RWPE2 (cell line): Measurements from ENCODE around the gene STRADB.
A peak's percentile ranks its signal among the peaks of the same experiment; 100 is the strongest.

Experiments
- ATAC-seq: fragments of 200-7000 bp; cut with Tn5 transposase; 3 replicates; pipeline ENCODE4 v1.9.1; 2021; ENCODE audit warnings: low read depth
- DNase-seq: peaks from one replicate; pipeline ENCODE4 v3.0.0-alpha.2; 2020; ENCODE audit warnings: low spot score
- H3K27ac ChIP-seq: fragments of 450-650 bp; 2 replicates; pipeline ENCODE4 v1.5.1; 2017; ENCODE audit warnings: mild to moderate bottlenecking; ENCODE audit not compliant: poor library complexity, severe bottlenecking
- H3K27me3 ChIP-seq: fragments of 250-450 bp; sonication (Bioruptor Pico); 2 replicates; pipeline ENCODE4 v1.5.1; 2021; ENCODE audit warnings: mild to moderate bottlenecking, moderate library complexity; ENCODE audit not compliant: insufficient read depth, poor library complexity, severe bottlenecking
- H3K36me3 ChIP-seq: fragments of 250-450 bp; sonication (Bioruptor Pico); 2 replicates; pipeline ENCODE4 v1.5.1; 2020; ENCODE audit warnings: low read depth, mild to moderate bottlenecking, moderate library complexity
- H3K4me1 ChIP-seq: fragments of 250-450 bp; sonication (Bioruptor Pico); 2 replicates; pipeline ENCODE4 v1.5.1; 2021; ENCODE audit warnings: mild to moderate bottlenecking, moderate library complexity; ENCODE audit not compliant: insufficient read depth, poor library complexity, severe bottlenecking
- H3K4me3 ChIP-seq: fragments of 250-450 bp; sonication (Bioruptor Pico); 2 replicates; pipeline ENCODE4 v1.5.1; 2021; ENCODE audit warnings: mild to moderate bottlenecking, moderate library complexity; ENCODE audit not compliant: severe bottlenecking
- H3K9me3 ChIP-seq: fragments of 250-450 bp; sonication (Bioruptor Pico); 2 replicates; pipeline ENCODE4 v1.5.1; 2021; ENCODE audit warnings: mild to moderate bottlenecking, moderate library complexity; ENCODE audit not compliant: severe bottlenecking
- CTCF ChIP-seq: fragments of 450-650 bp; IDR thresholded peaks from one replicate; pipeline ENCODE4 v1.5.1; 2017; ENCODE audit warnings: mild to moderate bottlenecking, moderate library complexity; ENCODE audit not compliant: poor library complexity, severe bottlenecking

STRADB gene

GRCh38 chr2:201466050-201466675, 14.6 kb downstream of the STRADB start:
- no peaks in the 10 kb centered on the region for H3K9me3 ChIP-seq
- no peak overlapping the region for H3K4me3 ChIP-seq
- H3K36me3 ChIP-seq = peaks cover 21% of the 10 kb centered on the region
- H3K27ac ChIP-seq = peak overlapping the region; percentile 54
- peak; percentile 85 for ATAC-seq
- DNase-seq = no peak
- no peak for TF ChIP-seq CTCF
- no peaks in the 10 kb centered on the region for H3K27me3 ChIP-seq
- H3K4me1 ChIP-seq = peaks cover 20% of the 10 kb centered on the region

GRCh38 chr2:201467666-201468065, 16.1 kb downstream of the STRADB start:
- TF ChIP-seq CTCF = no peak
- no peak for DNase-seq
- H3K4me1 ChIP-seq = peaks cover 20% of the 10 kb centered on the region
- no peak for ATAC-seq
- no peaks in the 10 kb centered on the region for H3K27me3 ChIP-seq
- H3K36me3 ChIP-seq = peaks cover 11% of the 10 kb centered on the region
- H3K9me3 ChIP-seq = no peaks in the 10 kb centered on the region
- no peak overlapping the region for H3K4me3 ChIP-seq
- H3K27ac ChIP-seq = peak overlapping the region; percentile 54

GRCh38 chr2:201470821-201471731, 19.5 kb downstream of the STRADB start:
- no peaks in the 10 kb centered on the region for H3K27me3 ChIP-seq
- no peaks in the 10 kb centered on the region for H3K9me3 ChIP-seq
- DNase-seq = no peak
- TF ChIP-seq CTCF = no peak
- peaks cover 32% of the 10 kb centered on the region for H3K36me3 ChIP-seq
- no peak for ATAC-seq
- no peak overlapping the region for H3K4me3 ChIP-seq
- peaks cover 17% of the 10 kb centered on the region for H3K4me1 ChIP-seq
- no peak overlapping the region for H3K27ac ChIP-seq

- Histone ChIP-seq H3K4me1 (peaks cover 9% of the 10 kb centered on the region), H3K9me3 (no peaks in the 10 kb centered on the region), H3K4me3 (no peak overlapping the region), H3K27ac (no peak overlapping the region), H3K27me3 (no peaks in the 10 kb centered on the region), H3K36me3 (peaks cover 32% of the 10 kb centered on the region)
- TF ChIP-seq CTCF = no peak
- no peak for ATAC-seq
- DNase-seq = no peak
Observed at GRCh38 chr2:201471732-201472393, 20.3 kb downstream of the STRADB start.
